NCI-H1436 treated with DMSO at 0.1 percent for 48 hours (cell line): ENCODE data around the gene TLX2.

Experiments
- DNase-seq: peaks from one replicate; lab custom pipeline; 2025; lab: John Stamatoyannopoulos, UW

The TLX2 gene

GRCh38 chr2:74532222-74532621 lies 18.0 kb downstream of the TLX2 start:
- DNase-seq = no peak

GRCh38 chr2:74533464-74533863 lies 19.2 kb downstream of the TLX2 start:
- DNase-seq = no peak

- no peak for DNase-seq
These were observed 20.2 kb downstream of the TLX2 start for GRCh38 chr2:74534411-74534810.

GRCh38 chr2:74535440-74535965 lies 21.3 kb downstream of the TLX2 start:
- DNase-seq = no peak

- DNase-seq = no peak
These were observed 22.1 kb downstream of the TLX2 start for GRCh38 chr2:74536166-74536950.

- no peak for DNase-seq
These were observed 22.9 kb downstream of the TLX2 start for GRCh38 chr2:74537140-74537539.

- DNase-seq = no peak
These were observed 24.7 kb downstream of the TLX2 start for GRCh38 chr2:74538881-74539339.

GRCh38 chr2:74540291-74540690 lies 26.0 kb downstream of the TLX2 start:
- no peak for DNase-seq

GRCh38 chr2:74542978-74543377 lies 28.7 kb downstream of the TLX2 start:
- DNase-seq = no peak

GRCh38 chr2:74544634-74545033 lies 30.4 kb downstream of the TLX2 start:
- no peak for DNase-seq

- no peak for DNase-seq
These were observed 31.8 kb downstream of the TLX2 start for GRCh38 chr2:74546004-74546403.

GRCh38 chr2:74548285-74548899 lies 34.1 kb downstream of the TLX2 start:
- DNase-seq = no peak

GRCh38 chr2:74548900-74549826 lies 34.9 kb downstream of the TLX2 start:
- DNase-seq = no peak

- no peak for DNase-seq
These were observed 36.0 kb downstream of the TLX2 start for GRCh38 chr2:74550231-74550630.

GRCh38 chr2:74551530-74551929 lies 37.3 kb downstream of the TLX2 start:
- no peak for DNase-seq

GRCh38 chr2:74551942-74552913 lies 38.0 kb downstream of the TLX2 start:
- DNase-seq = no peak

GRCh38 chr2:74552914-74553811 lies 38.9 kb downstream of the TLX2 start:
- no peak for DNase-seq

- no peak for DNase-seq
These were observed 39.9 kb downstream of the TLX2 start, which contains the start of the genes DOK1 and LOXL3 for GRCh38 chr2:74553892-74554819. DOK1 (plus strand) TSS chr2:74554720; CDS start chr2:74554755, 35 bp downstream. LOXL3 (minus strand) TSS chr2:74553942; CDS start chr2:74552634, 1,308 bp downstream.
